GM21367 (cell line): ENCODE data around the gene DCANP1.

ENCODE experiments used
- ATAC-seq: cut with Tn5 transposase; IDR thresholded peaks from one replicate; pipeline ENCODE4 v1.9.1; 2021; ENCODE audit not compliant: unreplicated experiment

The DCANP1 gene

GRCh38 chr5:135481387-135481786 is 34.2 kb upstream of the DCANP1 start:
- ATAC-seq = no peak

- no peak for ATAC-seq
These were observed 33.4 kb upstream of the DCANP1 start for GRCh38 chr5:135480511-135480910.

- ATAC-seq = no peak
These were observed 31.8 kb upstream of the DCANP1 start for GRCh38 chr5:135478938-135479337.

- no peak for ATAC-seq
These were observed 30.5 kb upstream of the DCANP1 start for GRCh38 chr5:135477613-135478066.

- ATAC-seq = no peak
These were observed 29.8 kb upstream of the DCANP1 start for GRCh38 chr5:135476615-135477581.

- ATAC-seq = no peak
These were observed 27.0 kb upstream of the DCANP1 start for GRCh38 chr5:135473956-135474670.

GRCh38 chr5:135472141-135472540 is 25.0 kb upstream of the DCANP1 start:
- no peak for ATAC-seq

- no peak for ATAC-seq
These were observed 24.6 kb upstream of the DCANP1 start for GRCh38 chr5:135471726-135472125.

- no peak for ATAC-seq
These were observed 22.8 kb upstream of the DCANP1 start for GRCh38 chr5:135469911-135470310.

GRCh38 chr5:135468541-135468940 is 21.4 kb upstream of the DCANP1 start:
- ATAC-seq = no peak

- ATAC-seq = no peak
These were observed 20.8 kb upstream of the DCANP1 start for GRCh38 chr5:135467871-135468485.

- no peak for ATAC-seq
These were observed 20.0 kb upstream of the DCANP1 start for GRCh38 chr5:135467051-135467625.

- ATAC-seq = no peak
These were observed 19.3 kb upstream of the DCANP1 start for GRCh38 chr5:135466178-135467050.

- no peak for ATAC-seq
These were observed 18.4 kb upstream of the DCANP1 start for GRCh38 chr5:135465391-135466122.

- peak; percentile 45 for ATAC-seq
These were observed 15.2 kb upstream of the DCANP1 start for GRCh38 chr5:135462304-135462703.

GRCh38 chr5:135461481-135462151 is 14.5 kb upstream of the DCANP1 start:
- ATAC-seq = no peak

- ATAC-seq = no peak
These were observed 13.3 kb upstream of the DCANP1 start for GRCh38 chr5:135460246-135461033.

- no peak for ATAC-seq
These were observed 11.8 kb upstream of the DCANP1 start for GRCh38 chr5:135458921-135459331.
